ENCODE data around the gene HSD3B1.
"Not testable (repeated sequence)": the region's sequence is repeated elsewhere in the genome, so short reads cannot be mapped to it uniquely, and the experiment has no call there.

Gene HSD3B1

GRCh38 chr1:119556423-119556822 is 49.4 kb downstream of the HSD3B1 start:
- DNase-seq, result no peak

- not testable (repeated sequence) for DNase-seq
Measured at GRCh38 chr1:119560402-119560801, 53.4 kb downstream of the HSD3B1 start.

- no peak for DNase-seq
Measured at GRCh38 chr1:119564548-119564947, 57.5 kb downstream of the HSD3B1 start.

Measured in stimulated activated CD4-positive, alpha-beta T cell treated with anti-CD3 and anti-CD28 coated beads, Interleukin-4, amount 100 ng/mL, for 1 hour (primary cell).